AML-193 (cell line): ENCODE measurements around the gene SLC9C2.
A peak's percentile ranks its signal among the peaks of the same experiment; 100 is the strongest.
"Not testable (repeated sequence)": the region's sequence is repeated elsewhere in the genome, so short reads cannot be mapped to it uniquely, and the experiment has no call there.

ENCODE experiments used
- DNase-seq, 2 experiments: peaks; one replicate each; lab custom pipeline; 2025; lab: John Stamatoyannopoulos, UW

The SLC9C2 gene

DNA sequence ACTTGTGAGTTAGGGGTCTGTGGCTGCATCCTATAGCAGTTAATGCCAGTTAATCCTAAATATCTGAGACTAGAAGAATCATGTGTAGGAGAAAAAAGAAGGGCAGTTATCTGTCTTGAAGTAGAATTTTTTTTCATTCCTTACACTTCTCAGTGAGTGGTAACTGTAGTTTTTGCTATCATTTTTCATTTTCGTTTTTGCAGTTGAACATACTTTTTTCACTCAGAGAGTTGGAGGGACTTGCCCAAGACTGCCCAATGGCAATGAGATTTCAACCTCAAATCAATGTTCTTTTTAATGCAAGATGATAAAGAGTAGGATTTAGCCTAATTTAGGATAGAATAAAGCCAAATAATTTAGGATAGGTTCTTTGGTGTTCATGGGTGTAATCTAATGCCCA, 120.2 kb downstream of the SLC9C2 start:
- DNase-seq, result no peak

DNA sequence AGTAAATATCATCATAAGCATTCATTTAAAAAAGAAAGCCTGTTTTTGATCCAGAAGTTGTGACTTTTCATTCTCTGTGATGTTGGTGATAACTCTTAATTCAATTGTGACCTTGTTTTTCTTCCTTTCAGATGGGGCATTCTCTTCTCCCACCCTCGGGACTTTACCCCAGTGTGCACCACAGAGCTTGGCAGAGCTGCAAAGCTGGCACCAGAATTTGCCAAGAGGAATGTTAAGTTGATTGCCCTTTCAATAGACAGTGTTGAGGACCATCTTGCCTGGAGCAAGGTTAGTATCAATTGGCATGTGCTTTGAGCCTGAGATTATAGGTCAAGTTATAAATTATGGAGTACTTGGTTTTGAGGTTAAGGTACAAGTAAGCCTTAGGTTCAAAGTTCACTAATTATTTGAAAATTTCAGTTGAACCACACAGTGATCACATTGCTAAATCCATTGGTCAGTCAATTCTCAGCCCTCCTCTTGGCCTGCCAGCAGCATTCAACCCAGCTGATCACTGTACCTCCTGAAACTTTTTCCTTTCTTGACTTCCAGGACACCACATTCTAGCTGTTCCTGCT, 121.6 kb downstream of the SLC9C2 start:
- DNase-seq, result no peak

DNA sequence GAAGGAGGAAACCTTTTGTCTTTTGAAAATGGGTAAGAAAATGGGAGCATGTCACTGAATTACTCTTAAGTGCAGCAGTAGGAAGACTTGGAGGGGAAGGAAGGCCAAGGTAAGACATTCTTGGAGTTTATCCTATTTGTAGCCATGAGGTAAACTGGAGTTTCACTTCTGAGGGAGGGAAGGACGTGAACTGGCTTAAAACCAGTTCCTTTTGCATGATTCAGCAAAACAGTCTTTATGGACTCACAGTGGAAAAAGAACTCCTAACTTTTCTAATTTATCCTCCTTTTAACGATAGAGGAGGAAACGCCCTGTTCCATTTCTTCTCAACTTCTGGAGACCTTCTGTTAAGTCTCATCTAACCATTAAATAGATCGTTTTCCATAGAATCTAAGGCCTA, 123.2 kb downstream of the SLC9C2 start:
- no peak for DNase-seq

DNA sequence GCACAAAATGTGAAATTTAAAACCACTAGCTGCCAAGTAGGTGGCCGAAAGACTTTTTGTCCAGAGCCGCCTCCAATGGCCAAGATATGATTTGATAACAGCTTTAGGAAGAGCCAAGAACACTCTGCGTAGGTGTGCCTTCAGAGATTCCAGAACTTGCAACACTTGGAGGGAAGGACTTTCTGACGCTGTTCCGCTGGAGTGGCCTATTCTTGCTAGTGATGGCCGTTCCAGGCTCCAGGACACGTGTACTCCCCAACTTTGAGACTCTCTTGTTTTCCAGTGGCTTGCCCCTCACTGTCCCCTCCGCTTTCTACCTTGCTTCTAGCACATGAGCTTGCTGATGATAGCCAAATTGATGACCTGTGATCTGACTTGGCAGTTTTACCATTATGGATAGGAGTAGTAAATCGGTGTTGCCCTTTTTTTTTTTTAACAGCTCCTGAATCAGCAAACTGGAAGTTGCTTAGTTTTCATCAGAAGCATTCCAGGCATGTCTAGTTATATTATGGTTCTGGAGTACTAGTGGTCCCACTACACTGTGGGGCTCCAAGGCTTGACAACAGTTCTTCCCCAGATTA, 124.7 kb downstream of the SLC9C2 start:
- DNase-seq, result peak; percentile 11 to 13

DNA sequence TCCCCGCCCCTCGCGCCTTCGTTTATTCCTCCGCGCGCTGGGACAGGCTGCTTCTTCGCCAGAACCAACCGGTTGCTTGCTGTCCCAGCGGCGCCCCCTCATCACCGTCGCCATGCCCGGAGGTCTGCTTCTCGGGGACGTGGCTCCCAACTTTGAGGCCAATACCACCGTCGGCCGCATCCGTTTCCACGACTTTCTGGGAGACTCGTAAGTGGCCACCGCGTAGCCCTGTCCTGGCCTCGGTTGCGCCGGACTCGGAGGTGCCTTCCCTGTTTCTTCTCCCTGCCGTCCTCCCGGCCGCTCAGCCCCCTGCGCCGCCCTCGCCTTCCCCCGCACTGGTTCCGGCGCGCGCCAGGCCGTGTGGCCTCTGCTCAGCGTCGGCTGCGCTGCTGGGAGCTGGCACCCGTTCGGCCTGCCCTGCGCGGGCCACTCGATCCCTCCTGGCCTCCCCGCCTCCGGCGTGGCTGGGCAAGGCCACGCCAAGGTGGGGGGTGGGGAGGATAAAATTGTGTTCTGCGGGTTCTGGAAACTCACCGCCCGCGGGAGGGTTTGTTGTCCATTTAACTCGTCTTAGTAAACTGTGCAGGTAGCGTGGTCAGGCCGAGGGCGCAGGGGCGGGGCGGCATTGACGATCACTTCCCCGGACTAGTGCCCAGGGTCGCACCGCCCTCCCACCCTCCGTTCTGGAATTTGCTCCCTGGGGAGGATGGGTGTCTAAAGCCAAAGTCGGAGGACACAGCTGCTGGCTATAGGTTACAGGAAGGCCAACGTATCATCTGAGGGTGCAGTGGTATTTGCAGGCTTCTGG, 125.4 kb downstream of the SLC9C2 start, which contains the start of gene PRDX6:
Gene PRDX6 (plus strand): TSS at position 50 of the 808 bp plus-strand sequence. CDS start 63 bp downstream, at position 113.
- peak in 1 of 2 experiments; percentile 84 for DNase-seq

DNA sequence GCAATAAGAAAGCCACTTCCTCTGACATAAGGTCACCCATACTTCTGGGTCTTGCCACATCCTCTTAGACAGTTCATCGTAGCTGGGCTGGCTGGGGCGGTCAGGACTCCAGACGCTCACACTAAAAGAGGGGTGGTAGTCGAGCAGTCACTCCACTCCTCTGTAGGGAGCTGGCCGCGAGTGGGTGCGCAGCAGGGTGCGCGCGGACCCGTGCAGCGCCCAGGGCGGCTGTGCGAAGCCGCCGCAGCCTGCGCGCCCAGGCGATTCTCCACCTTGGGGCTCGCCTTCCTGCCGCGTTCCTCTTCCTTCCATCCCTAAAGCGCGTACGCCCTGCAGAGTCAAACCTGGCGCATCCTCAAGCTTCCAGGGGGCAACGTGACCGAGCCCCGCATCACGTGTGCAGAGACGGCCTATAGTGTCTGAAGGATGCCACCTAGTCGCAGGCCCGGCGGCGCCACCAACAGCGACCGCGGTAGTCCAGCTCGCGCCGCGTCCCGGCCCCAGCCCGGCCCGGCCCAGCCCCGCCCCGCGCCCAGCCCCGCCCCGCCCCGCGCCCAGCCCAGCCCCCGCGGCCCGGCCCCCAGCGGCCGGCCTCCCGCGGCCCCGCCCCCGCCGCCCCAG, 126.1 kb downstream of the SLC9C2 start:
- DNase-seq, result peak; percentile 83 to 84

DNA sequence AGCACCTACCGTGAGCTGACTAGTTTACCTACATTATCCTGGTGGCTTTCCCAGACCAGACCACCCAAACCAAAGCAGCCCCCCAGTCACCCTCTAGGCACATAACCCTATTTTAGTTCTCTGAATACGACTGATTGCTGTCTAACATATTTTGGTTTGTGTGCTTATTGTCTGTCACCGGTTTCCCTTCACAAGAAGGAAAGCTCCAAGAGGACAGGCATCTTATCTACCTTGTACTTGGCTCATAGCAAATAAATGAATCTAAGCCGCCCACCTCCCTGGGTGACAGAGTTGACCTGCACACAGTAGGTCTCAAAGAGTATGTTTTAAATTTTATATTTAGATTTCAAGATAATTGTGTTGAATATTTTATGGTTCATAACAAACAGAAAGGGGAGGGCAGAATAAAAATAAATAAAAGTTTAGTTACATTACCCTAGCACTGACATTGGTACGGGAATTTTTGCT, 126.6 kb downstream of the SLC9C2 start:
- no peak for DNase-seq

DNA sequence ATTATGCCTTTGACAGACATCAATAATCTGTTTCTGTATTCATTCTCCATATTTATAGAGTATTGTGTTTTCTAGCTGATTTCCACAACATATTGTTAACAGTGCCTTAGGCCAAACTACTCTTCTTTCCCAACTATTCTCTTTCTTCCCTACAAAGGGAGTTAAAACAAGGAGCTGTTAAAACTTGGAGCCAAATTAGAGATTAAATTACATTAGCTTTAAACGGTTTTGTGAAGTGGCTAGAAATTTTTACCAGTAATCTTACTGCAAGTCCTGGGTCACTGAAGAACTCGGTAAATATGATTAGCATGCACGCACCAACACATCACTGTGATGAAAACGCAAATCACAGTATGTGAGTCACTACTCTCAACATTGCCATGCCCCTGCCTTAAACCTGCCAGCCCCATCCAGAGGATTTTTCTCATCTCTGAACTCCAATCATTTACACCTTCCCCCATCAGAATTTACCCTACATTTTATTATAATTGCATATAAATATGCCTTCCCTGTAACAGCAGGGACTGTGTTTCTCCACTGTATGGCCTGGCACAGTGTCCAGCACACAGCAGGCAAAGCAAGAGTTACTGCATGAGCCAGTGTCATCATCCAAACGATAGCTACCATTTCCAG, 127.2 kb downstream of the SLC9C2 start:
- no peak for DNase-seq

DNA sequence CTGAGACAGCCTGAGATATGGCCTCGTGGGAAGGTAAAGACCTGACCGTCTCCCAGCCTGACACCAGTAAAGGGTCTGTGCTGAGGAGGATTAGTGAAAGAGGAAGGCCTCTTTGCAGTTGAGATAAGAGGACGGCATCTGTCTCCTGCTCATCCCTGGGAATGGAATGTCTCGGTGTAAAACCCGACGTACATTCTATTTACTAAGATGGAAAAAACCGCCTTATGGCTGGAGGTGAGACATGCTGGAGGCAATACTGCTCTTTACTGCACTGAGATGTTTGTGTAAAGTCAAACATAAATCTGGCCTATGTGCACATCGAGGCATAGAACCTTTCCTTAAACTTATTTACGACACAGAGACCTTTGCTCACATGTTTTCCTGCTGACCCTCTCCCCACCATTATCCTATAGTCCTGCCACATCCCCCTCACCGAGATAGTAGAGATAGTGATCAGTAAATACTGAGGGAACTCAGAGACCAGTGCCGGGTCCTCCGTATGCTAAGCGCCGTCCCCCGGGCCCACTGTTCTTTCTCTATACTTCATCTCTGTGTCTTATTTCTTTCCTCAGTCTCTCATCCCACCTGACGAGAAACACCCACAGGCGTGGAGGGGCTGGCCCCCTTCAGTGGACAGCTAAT, 128.0 kb downstream of the SLC9C2 start:
- not testable (repeated sequence) for DNase-seq

DNA sequence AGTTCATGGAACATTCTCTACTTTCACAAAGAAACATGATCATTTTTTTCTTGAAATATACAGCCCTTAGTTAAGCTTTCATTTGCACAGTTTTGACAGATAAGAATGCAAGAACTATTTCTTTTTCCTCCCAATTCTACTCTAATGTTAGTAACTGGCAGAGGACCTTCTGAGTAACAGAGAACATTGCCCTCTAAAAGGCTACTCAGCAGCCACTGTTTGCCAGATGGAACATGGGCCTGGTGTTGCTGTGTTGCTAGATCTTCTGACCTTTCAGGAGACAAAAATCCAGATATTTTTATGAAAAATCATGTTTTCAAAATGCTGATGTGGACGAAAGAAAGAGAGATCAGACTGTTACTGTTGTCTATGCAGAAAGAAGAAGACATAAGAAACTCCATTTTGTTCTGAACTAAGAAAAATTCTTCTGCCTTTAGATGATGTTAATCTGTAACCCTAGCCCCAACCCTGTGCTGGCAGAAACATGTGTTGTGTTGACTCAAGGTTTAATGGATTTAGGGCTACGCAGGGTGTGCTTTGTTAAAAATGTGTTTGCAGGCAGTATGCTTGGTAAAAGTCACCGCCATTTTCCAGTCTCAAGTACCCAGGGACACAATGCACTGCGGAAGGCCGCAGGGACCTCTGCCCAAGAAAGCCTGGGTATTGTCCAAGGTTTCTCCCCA, 128.6 kb downstream of the SLC9C2 start:
- DNase-seq, result no peak

DNA sequence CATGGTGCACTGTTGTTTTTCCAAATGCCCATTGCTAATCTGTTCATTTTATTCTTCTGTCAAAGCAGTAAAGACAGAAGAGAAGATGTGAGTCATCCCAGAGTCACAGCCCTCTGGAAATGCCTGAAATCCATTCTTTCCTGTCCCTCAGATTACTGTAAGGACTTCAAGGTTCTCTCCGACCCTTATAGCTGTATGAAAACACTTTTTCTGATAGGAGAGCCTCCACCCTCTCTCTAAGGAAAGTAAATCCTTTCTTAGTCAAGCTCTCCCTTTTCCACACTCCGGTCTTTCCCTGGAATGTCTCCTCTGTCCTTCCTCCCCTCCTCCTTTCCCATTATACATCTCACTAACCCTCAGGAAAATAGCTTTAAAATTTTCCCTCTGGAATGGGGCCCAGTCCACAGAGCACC, 129.3 kb downstream of the SLC9C2 start:
- no peak for DNase-seq

DNA sequence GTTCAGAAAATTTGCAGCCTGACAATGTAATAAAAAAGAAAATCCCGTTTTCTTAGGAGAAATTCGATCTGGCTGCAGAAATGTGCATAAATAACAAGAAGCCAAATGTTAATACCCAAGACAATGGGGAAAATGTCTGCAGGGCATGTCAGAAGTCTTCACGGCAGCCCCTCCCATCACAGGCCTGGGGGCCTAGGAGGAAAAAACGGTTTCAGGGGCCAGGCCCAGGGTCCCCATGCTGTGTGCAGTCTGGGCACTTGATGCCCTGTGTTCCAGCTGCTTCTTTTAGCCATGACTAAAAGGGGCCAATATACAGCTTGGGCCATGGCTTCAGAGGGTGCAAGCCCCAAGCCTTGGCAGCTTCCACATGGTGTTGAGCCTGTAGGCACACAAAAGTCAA, 132.3 kb downstream of the SLC9C2 start:
- DNase-seq, result no peak

DNA sequence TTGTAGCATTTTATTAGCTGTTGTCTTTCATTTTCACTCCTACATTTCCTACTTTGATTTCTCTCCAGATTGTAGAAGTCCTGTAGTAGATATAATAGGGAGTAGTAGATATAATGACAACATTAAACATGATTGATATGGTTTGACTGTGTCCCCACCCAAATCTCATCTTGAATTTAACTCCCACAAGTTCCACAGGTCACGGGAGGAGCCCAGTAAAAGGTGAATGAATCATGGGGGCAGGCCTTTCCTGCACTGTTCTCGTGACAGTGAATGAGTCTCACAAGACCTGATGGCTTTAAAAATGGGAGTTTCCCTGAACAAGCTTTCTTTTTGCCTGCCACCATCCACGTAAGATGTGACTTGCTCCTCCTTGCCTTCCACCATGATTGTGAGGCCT, 133.2 kb downstream of the SLC9C2 start:
- DNase-seq, result no peak

DNA sequence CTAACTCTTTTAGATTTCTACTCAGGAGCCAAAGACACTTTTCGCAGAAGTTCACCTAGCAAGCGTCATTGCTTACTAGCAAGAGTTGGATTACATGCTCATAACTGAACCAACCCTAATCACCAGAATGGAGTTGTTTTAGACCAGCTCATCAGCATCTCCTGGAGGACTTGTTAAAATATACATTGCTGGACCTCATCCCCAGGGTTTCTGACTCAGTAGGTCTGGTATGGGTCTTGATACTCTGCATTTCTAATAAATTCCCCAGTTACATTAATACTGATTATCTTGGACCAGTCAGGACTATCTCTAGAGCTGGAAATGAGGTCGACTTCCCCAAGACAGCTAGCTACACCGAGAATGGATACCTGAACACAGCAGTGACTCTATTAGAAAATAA, 135.4 kb downstream of the SLC9C2 start:
- no peak for DNase-seq

DNA sequence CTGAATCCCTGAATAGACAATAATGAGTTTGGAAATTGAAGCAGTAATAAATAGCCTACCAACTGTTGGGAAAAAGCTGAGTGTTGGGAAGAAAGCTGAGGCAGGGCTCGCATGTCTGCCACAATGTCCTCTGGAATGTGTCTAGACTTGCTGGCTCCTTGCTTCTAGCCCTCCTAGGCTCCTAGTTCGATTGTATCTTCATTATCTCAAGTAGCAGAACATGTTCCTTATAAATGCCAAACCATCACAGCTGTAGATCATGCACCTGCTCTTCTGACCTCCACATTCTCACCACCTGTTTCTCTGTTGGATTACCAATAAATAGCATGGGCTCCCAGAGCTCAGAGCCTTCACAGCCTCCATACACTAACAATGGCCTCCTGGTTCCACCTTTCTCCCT, 138.7 kb downstream of the SLC9C2 start:
- not testable (repeated sequence) for DNase-seq

DNA sequence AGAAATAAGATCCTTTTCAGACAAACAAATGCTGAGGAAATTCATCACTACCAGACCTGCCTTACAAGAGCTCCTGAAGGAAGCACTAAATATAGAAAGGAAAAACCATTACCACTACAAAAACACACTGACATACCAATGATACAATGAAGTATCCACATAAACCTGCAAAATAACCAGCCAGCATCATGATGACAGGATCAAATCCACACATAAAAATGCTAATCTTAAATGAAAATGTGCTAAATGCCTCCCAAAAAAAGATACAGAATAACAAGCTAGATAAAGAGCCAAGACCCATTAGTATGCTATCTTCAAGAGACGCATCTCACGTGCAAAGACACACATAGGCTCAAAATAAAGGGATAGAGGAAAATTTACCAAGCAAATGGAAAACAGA, 140.2 kb downstream of the SLC9C2 start:
- not testable (repeated sequence) for DNase-seq

DNA sequence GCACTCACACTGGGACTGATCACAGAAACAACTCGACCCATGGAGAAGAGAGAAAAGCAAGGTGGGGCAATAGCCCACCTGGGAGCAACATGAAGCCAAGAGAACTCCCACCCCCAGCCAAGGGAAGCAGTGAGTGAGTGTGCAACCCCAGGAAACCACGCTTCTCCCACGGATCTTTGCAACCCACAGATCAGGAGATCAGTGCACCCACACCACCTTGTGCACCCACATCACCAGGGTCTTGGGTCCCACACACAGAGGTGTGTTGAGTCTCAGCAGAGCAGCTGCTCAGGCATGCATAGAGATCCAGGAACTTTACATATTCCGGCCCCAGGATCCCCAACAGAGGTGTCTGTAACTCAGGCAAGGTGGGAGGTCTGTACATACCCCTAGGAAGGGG, 143.0 kb downstream of the SLC9C2 start:
- DNase-seq, result no peak

DNA sequence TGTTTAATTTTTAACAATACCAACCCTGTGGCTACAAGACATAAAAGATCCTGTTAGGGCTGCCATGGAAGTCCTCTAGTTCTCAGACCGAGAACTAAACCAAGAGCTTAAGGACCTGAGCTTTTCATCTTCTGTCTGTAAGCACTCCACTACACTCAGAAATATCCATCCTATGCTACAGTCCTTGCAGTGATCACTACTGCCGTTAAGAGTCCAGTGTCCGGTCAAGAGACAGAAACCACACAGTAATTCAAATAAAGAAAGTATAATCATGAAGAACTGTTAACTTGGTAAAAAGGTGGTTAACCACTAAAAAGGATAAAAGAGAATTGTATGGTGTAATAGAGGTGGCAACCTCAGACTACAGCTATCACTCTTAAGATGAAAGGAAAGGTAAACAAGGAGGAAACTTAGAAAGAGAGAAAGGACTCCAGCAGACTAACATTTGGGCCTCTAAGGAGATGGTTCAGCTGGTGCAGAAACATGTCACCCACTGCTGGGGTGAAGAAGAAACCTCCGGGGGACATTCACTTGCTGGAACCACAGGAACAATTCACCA, 147.8 kb downstream of the SLC9C2 start:
- no peak for DNase-seq

DNA sequence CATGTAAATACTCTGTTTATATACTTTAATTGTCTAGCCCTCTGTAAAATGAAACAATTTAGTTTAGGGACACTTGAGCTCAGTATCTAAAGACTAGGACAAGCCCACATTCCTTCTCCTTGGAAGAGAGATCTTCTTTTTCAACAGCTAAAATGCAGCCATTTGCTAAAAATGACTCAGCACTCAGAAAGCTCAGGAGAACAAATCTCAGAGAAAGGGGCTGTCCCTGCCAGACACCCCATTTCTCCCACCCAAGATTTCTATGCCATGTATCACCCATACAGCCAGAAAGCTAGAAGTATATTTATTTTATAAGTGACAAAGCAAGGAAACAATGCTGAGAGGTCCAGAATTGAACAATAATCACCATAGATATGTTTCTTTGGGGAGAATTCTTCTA, 148.9 kb downstream of the SLC9C2 start:
- no peak for DNase-seq

DNA sequence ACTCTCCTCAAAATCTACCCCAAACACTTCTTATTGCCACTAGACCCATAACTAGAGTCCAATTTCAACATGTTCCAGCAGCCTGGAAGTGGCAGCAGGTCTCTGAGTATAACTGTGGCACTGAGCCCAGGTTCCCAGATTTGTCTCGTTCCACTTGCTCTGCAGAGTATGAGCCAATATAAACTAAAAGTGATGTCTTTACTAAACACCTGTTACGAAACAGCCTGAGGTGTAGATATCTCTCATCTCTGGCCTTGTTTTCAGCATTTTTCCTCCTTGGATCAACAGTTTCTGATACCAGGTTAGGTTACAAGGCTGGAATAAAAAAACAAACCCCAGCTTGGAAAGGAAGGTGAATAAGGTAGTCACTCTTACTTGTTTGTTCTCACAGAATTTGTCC, 150.9 kb downstream of the SLC9C2 start:
- DNase-seq, result no peak
